IPS DF 6.9 (cell line): Measurements from ENCODE around the gene PDGFB.

ENCODE experiments used
- DNase-seq: peaks from one replicate; pipeline ENCODE4 v3.0.0-alpha.2; 2013; ENCODE audit warnings: low read depth, low spot score
- H3K27ac ChIP-seq: one replicate; pipeline ENCODE4 v1.5.1; 2013; ENCODE audit warnings: low read length, control low read depth
- H3K27me3 ChIP-seq: 2 replicates; pipeline ENCODE4 v1.6.1; 2013; ENCODE audit warnings: mild to moderate bottlenecking, low read length; ENCODE audit not compliant: control insufficient read depth, insufficient read depth
- H3K36me3 ChIP-seq: 2 replicates; pipeline ENCODE4 v1.6.1; 2013; ENCODE audit warnings: low read length; ENCODE audit not compliant: control insufficient read depth, insufficient read depth
- H3K4me1 ChIP-seq: 2 replicates; pipeline ENCODE4 v1.6.1; 2013; ENCODE audit warnings: low read length; ENCODE audit not compliant: control insufficient read depth, insufficient read depth
- H3K4me3 ChIP-seq: 2 replicates; pipeline ENCODE4 v1.5.1; 2013; ENCODE audit warnings: mild to moderate bottlenecking, low read length
- H3K9me3 ChIP-seq: 2 replicates; pipeline ENCODE4 v1.6.1; 2013; ENCODE audit warnings: low read length, inconsistent platforms; ENCODE audit not compliant: control insufficient read depth, insufficient read depth
- WGBS: extraction: QIAGEN DNeasy Blood & Tissue Kit; methylation state at CpG from one replicate; pipeline ENCODE4 v1.1.7; 2013; ENCODE audit warnings: mixed read lengths, missing lambda C conversion rate; ENCODE audit not compliant: insufficient read length, insufficient coverage; 5-methylcytosine and 5-hydroxymethylcytosine counted together

PDGFB gene

DNA sequence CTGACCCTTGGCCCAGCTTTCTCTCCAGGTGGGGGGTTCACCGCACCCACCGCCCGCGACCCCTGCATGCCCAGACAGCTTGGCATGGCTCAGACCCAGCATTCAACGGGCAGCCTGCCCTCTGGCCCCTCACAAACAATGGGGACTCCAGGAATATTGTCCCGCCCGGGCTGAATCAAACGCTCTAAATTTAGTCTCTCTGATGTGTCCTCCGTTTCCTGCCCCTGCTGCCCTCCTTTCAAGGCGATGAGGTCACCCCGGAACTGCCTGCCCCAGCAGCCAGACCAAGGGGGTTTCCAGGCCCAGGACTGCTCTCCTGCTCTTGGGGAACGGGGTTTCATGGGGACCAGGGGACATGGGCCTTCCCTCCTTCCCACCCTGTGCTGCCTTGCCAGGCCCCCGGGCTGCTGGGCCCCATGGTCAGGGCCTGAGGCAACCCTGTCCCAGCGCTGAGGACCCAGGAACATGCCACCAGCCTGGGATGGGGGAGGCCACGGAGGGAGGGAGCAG is 10.1 kb upstream of the PDGFB start:
- peaks cover 2% of the 10 kb centered on the region for H3K4me1 ChIP-seq
- no peaks in the 10 kb centered on the region for H3K27me3 ChIP-seq
- no peak overlapping the region for H3K27ac ChIP-seq
- no peak for DNase-seq
- no peaks in the 10 kb centered on the region; the same call in 1 of the 2 replicates for H3K36me3 ChIP-seq
- H3K9me3 ChIP-seq, result no peaks in the 10 kb centered on the region
- no CpG with 5 or more reads among the region's 15 CpGs for WGBS
- H3K4me3 ChIP-seq, result no peak overlapping the region

- no peak for DNase-seq
- H3K27ac ChIP-seq, result no peak overlapping the region
- H3K9me3 ChIP-seq, result no peaks in the 10 kb centered on the region
- H3K36me3 ChIP-seq, result no peaks in the 10 kb centered on the region; the same call in 1 of the 2 replicates
- WGBS, result no CpG with 5 or more reads among the region's 14 CpGs
- no peaks in the 10 kb centered on the region for H3K27me3 ChIP-seq
- peaks cover 2% of the 10 kb centered on the region for H3K4me1 ChIP-seq
- no peak overlapping the region for H3K4me3 ChIP-seq
Measured at GRCh38 chr22:39254122-39254521, 9.3 kb upstream of the PDGFB start.

- H3K9me3 ChIP-seq, result no peaks in the 10 kb centered on the region
- peaks cover 2% of the 10 kb centered on the region for H3K4me1 ChIP-seq
- H3K4me3 ChIP-seq, result no peak overlapping the region
- no peak overlapping the region for H3K27ac ChIP-seq
- no CpG with 5 or more reads among the region's 19 CpGs for WGBS
- H3K27me3 ChIP-seq, result no peaks in the 10 kb centered on the region
- H3K36me3 ChIP-seq, result no peaks in the 10 kb centered on the region; the same call in 1 of the 2 replicates
- DNase-seq, result no peak
Measured at GRCh38 chr22:39253435-39254070, 8.8 kb upstream of the PDGFB start.

DNA sequence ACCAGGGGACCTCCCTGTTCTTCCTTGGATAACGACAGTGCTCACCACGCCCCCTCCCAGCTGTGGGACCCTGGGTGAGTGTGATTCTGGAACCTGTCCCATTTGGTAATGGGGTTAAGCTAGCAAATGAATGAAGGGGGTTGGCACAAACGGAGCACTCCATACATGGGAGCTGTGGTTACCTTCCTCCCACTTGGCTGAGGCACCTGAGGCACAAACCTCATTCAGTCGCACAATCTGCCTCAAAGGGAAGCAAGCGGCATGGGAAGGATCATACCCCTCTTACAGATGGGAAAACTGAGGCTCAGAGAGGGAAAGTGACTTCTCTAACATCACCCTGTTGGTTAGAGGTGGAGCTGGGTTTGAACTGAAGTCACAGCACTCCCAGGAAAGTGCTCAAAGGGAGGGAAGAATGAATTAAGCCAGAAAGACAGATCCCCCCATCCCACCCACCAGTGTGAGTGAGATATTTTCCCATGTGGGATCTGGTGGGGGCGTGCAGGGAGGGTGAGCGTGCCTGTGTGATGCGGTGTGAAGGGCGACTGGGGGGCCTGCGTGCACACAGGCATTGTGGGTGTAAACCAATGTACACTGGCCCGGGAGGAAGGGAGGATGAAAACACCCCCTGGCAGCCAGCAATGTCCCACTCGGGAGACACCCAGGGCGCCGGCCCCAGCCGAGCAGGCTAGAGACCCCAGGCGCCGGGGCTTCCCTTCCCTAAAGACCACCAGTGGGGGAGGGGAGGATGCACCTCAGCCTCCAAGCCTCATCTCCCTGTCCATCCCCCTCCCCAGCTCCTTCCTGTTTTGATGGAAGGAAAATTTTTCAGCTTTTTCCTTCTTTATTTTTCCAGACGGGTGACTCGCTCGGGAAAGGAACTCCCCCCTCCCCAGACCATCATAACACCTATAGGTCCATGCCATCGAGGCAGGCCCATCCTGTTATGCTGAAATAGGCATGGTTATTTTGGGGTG is 8.0 kb upstream of the PDGFB start:
- Histone ChIP-seq H3K36me3 (no peaks in the 10 kb centered on the region; the same call in 1 of the 2 replicates), H3K4me1 (peaks cover 2% of the 10 kb centered on the region), H3K9me3 (no peaks in the 10 kb centered on the region), H3K4me3 (no peak overlapping the region), H3K27ac (no peak overlapping the region), H3K27me3 (no peaks in the 10 kb centered on the region)
- no peak for DNase-seq
- no CpG with 5 or more reads among the region's 21 CpGs for WGBS

DNA sequence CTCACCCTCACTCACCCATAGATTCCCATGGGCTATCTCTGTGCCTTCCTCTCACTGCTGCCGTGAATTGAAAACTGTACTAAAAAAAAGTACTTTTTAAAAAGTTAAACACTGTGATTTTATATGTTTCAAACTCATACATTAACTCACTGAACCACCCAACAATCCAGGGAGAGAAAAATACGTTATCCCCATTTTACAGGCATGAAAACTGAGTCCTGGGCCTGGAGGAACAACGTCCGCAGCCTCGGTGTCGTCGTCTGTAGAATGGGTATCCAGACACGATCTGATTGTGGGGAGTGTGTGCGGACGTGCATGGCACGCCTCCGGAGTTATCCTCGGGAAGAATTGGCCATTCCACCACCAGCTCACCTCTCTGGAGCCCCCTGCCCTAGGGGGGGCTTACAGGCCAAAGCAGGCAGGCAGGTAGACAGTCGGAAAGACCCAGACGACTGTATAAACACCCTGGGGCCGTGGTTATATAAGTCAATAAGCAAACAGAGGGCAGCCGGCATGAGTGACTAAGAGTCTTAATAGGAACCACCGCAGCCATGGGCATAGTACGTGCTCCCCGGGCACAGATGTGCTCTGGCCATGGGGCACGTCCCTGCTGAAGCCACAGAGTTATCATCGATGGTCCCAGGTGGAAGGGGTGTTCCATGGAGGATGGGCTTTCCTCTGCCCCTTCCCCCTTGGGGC is 7.1 kb upstream of the PDGFB start:
- Histone ChIP-seq H3K4me3 (no peak overlapping the region), H3K27ac (no peak overlapping the region), H3K9me3 (no peaks in the 10 kb centered on the region), H3K27me3 (peaks cover 1% of the 10 kb centered on the region; the same call in 1 of the 2 replicates), H3K4me1 (peaks cover 2% of the 10 kb centered on the region), H3K36me3 (no peaks in the 10 kb centered on the region; the same call in 1 of the 2 replicates)
- no CpG with 5 or more reads among the region's 22 CpGs for WGBS
- DNase-seq, result no peak

- DNase-seq, result no peak
- peaks cover 6% of the 10 kb centered on the region; the same call in 1 of the 2 replicates for H3K27me3 ChIP-seq
- H3K27ac ChIP-seq, result no peak overlapping the region
- no peaks in the 10 kb centered on the region; the same call in 1 of the 2 replicates for H3K36me3 ChIP-seq
- H3K9me3 ChIP-seq, result no peaks in the 10 kb centered on the region
- WGBS, result no CpG with 5 or more reads among the region's 5 CpGs
- H3K4me1 ChIP-seq, result peaks cover 2% of the 10 kb centered on the region
- no peak overlapping the region for H3K4me3 ChIP-seq
Measured at GRCh38 chr22:39250838-39251237, 6.1 kb upstream of the PDGFB start.

- no peaks in the 10 kb centered on the region for H3K9me3 ChIP-seq
- WGBS, result no CpG with 5 or more reads among the region's 8 CpGs
Measured at GRCh38 chr22:39250131-39250530, 5.3 kb upstream of the PDGFB start.

DNA sequence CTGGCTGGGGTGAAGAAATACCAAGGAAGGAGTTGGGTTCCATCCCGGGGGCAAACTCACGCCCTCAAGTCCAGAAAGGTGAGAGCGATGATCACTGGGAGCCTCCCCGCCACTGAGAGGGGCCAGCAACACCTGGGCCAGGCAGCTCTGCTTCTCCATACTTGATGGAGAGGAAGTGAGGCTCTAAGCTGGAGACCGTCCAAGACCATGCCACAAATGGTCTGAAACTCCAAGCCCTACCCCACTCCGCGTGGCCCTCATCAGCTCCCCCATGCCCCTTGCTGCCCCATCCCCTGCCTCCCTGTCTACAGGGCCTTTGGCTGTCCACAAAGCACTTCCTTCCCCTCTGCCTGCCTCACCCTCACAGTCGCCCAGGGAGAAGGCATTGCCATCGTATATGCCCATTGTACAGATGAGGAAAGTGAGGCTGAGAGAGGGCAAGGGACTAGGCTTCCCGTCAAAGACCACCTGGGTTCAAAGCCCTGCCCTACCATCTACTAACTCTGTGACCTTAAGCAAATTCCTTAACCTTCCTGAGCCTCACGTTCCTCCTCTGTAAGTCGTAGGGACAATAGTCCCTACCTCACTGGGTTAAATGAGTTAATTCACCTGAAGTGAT is 4.4 kb upstream of the PDGFB start:
- Histone ChIP-seq H3K4me1 (peaks cover 4% of the 10 kb centered on the region), H3K4me3 (no peak overlapping the region), H3K36me3 (no peaks in the 10 kb centered on the region), H3K27me3 (peaks cover 17% of the 10 kb centered on the region), H3K9me3 (no peaks in the 10 kb centered on the region), H3K27ac (no peak overlapping the region)
- WGBS, result no CpG with 5 or more reads among the region's 12 CpGs
- DNase-seq, result no peak

More at GRCh38 chr22:39250131-39250530, 5.3 kb upstream of the PDGFB start:
- Histone ChIP-seq H3K27ac (no peak overlapping the region), H3K4me1 (peaks cover 3% of the 10 kb centered on the region), H3K36me3 (no peaks in the 10 kb centered on the region; the same call in 1 of the 2 replicates), H3K27me3 (peaks cover 13% of the 10 kb centered on the region), H3K4me3 (no peak overlapping the region)
- DNase-seq, result no peak

GRCh38 chr22:39248254-39248653 is 3.5 kb upstream of the PDGFB start:
- no peak for DNase-seq
- Histone ChIP-seq H3K4me1 (peaks cover 6% of the 10 kb centered on the region), H3K27me3 (peaks cover 20% of the 10 kb centered on the region), H3K27ac (no peak overlapping the region), H3K4me3 (no peak overlapping the region), H3K36me3 (no peaks in the 10 kb centered on the region), H3K9me3 (no peaks in the 10 kb centered on the region)
- no CpG with 5 or more reads among the region's 5 CpGs for WGBS
